HG03442 (cell line): ENCODE measurements around the gene ZNF593OS.

ENCODE experiments used
- ATAC-seq: cut with Tn5 transposase; IDR thresholded peaks from one replicate; pipeline ENCODE4 v1.9.1; 2021; ENCODE audit warnings: mild to moderate bottlenecking, moderate library complexity; ENCODE audit not compliant: unreplicated experiment

ZNF593OS gene

GRCh38 chr1:26160527-26161414 is 10.9 kb downstream of the ZNF593OS start:
- no peak for ATAC-seq

DNA sequence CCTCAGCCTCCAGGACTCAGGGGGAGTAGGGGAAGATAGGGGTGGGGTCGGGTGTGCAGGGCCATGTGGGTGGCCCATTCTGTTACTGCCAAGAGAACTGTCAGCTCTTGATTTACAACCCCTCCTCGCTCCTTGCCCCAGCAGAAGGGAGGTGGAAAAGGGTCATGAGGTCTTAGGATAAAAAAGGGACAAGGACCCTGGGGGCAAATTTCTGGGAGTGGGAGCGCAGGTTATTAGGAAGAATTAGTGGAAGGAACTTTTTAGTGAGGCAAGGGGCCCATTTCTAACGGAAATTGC is 11.9 kb downstream of the ZNF593OS start:
- ATAC-seq, result no peak

DNA sequence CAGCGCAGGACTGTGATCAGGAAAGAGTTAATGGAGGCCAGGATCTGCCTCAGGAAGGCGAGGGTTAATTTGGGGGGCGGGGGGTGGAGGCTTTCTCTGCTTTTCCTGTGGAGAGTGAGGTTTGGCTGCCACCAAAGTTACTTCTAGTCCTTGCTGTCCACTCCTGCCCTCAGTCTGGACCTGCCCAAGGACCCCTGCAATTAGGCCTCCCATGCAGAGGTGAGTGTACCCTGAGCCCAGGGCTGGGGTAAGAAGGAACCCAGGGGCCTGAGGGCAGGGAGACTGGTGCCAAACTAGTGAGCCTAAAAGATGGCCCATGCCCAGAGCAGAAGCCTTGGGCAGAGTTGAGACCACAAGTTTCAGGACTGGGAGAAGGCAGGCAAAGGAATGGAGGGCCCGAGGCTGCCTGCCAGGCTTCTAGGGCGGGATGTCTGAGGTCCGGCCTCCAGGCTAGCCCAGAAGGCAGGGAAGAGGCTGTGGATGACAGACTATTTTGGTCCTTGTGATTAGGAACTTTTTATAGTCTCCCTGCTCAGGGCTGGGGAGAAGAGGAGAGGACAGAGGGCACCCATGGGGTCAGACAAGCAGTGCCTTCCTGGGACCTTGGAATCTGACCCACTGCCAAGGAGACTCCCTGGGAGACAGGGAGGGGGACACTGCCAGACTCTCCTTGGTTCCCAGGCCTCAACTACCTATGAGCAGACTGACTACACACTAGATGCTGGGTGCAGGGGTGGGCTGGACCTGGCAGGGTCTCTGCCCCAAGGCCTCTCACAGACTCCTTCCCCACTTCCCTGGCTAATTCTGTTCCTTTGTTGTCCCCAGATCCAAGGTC is 12.5 kb downstream of the ZNF593OS start, which contains the start of gene FAM110D:
Gene FAM110D (plus strand): TSS at position 172 of the 835 bp plus-strand sequence. CDS start 2,213 bp downstream, outside the sequence.
- ATAC-seq, result no peak

GRCh38 chr1:26158271-26158907 is 13.2 kb downstream of the ZNF593OS start:
- no peak for ATAC-seq

- ATAC-seq, result no peak
These were observed 15.2 kb downstream of the ZNF593OS start for GRCh38 chr1:26156285-26157038.

DNA sequence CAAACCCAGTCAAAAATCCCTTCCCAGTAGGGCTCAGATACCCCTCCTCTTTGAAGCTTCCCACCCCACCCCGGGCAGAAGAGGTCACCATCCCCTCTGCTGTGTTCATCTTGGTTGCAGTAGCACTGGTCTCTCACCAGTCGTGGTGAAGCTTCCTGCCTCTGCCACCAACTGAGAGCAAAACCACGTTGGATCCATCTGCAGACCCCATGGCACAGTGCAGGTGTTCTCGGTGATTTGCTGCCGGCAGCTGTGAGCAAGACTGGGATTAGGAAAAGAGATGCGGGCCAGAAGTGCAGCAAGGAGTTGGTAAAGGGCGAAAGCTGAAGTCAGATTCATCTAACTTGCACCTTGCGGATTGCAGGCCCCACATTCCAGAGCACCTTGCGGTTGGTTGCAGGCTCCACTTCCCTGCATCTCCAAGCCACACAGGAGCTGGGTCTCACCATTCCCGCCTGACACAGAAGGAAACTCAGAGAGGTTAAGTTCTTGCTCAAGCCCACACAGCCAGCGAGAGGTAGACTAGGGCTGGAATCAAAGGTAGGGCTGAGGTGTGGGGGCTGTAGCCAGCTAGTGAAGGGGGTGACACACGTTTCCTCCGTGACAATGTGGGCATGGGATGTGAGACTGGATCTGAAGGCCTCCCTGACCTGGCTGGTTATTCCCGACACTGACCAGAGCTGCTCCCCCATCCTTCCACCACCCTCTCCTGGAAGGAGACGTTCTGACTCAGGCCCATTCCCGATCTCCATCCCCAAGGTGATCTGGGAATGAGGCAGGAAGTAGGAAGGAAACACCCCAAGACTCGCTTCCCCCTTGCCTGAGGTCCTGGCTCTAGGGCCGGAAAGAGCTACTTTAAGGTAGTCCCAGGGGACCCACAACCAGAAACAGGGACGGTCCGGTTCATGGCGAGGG is 16.0 kb downstream of the ZNF593OS start:
- no peak for ATAC-seq

GRCh38 chr1:26154750-26155149 is 16.9 kb downstream of the ZNF593OS start:
- ATAC-seq, result no peak

DNA sequence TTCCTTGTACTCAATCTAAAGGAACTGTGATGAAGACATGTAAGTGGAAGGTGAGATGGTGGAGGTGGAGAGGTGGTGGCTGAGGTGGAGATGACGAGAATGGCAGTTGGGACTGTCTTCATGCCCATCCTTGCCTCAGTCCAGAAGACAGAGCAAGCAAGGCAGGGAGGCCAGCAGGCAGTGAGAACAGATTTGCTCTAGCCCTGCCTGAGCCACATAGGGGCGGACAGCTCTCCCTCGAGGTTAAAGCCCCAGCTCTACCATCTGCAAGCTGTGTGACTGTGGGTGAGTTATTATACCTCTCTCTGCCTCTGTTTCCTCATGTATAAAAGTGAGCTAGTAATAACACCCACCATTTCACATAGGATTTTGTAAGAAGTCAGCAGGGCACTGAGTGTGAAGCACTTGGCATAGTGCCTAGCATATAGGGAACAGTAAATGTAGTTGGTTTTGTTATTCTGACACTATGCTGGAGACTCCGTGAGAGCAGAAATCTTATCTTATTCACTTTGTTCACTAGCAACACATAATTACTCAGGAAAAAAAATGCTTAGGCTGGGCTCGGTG is 17.6 kb downstream of the ZNF593OS start:
- no peak for ATAC-seq

- no peak for ATAC-seq
These were observed 22.7 kb downstream of the ZNF593OS start for GRCh38 chr1:26148887-26149286.

DNA sequence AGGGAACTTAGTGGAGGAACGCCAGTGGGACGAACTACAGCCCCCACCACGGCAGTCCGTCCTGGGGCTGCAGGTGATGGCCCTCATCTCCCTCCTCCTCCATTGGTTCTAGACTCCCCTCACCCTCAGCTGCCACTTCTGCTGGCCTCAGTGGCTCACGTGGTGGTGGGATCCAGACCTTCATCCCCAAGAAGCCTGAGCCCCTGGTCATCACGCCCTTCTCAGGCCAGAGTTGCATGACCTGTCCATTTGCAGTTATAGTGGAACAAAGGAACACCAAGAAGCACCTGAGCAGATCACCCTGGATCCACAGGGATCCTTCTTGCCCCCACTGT is 25.7 kb downstream of the ZNF593OS start:
- ATAC-seq, result no peak

DNA sequence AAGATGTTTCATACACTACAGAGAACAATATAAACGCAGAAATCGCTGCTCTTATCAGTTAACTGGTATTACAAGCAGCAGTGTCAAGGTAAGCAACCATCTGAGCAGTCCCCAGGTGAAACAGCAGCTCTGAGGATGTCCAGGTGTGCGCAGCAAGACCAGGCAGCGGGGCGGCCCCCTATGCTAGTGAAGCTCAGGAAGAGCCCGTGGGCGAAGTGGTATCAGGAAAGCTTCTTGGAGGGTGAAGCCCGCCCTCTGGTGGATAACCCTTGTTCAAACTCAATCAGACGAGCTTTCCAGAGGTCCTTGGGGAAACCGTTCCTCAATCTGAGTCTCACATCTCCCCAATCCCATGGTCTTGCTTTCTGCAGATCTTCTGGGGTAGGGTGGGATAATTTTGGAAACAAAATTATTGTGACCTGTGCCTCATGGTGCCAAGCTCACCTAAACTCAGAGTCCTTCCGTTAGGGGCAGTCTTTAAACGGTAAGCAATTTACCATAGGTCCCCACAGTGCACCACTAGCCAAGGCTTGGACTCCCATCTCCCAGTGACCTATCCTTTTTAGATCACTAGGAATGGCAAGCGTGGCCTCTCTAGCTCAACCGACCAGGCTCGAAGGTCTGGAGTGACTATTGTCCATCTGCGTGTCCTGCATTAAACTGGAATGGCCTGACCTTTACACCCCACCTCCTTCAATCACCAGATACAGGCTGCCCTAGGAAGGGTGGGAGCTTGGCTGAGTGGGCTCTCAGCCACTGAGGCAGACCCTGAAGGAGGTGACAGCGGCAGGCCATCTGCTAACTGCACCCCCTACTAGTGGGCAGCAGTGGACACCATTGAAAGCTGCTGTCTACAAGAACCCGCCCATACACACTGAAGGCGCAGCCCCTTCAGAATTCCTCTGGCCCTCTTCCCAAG is 26.3 kb downstream of the ZNF593OS start:
- ATAC-seq, result no peak

- ATAC-seq, result no peak
These were observed 29.5 kb downstream of the ZNF593OS start for GRCh38 chr1:26142159-26142558.

DNA sequence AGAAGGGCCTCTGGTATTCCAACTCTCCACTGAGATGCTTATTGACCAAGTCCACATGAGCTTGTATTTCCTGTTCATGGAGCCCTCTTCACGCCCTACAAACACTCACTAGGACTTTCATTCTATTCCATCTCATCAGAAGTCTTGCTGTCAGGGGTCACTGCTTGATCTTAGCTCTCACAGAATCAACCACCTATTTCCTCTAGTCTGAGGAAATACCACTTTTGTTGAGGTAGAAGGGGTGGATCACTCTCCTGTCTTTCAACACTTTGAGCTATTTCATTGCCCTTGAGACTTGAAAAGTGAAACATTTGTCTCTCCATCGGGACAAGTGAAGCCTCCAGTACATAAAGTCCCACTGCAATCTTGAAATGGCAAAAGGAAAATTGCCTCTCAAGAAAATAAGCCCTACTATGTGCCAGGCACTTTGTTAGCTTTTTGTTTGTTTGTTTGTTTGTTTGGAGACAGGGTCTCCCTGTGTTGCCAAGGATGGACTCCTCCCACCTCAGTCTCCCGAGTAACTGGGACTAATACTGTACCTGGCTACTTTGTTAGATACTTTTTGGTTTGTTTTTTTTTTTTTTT is 32.6 kb downstream of the ZNF593OS start:
- no peak for ATAC-seq

- ATAC-seq, result no peak
These were observed 37.2 kb downstream of the ZNF593OS start for GRCh38 chr1:26134466-26134865.

DNA sequence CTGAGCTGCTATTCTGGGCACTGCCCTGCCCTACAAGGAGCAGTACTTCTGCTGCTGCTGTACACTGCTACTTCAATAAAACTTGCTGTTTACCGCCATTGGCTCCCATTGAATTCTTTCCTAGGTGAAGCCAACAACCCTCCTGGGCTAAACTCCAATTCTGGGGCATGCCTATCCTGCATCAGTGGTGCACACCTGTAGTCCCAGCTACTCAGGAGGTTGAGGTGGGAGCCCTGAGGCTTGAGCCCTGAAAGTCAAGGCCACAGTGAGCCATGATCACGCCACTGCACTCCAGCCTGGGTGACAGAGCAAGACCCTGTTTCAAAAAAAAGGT is 38.8 kb downstream of the ZNF593OS start:
- ATAC-seq, result no peak

DNA sequence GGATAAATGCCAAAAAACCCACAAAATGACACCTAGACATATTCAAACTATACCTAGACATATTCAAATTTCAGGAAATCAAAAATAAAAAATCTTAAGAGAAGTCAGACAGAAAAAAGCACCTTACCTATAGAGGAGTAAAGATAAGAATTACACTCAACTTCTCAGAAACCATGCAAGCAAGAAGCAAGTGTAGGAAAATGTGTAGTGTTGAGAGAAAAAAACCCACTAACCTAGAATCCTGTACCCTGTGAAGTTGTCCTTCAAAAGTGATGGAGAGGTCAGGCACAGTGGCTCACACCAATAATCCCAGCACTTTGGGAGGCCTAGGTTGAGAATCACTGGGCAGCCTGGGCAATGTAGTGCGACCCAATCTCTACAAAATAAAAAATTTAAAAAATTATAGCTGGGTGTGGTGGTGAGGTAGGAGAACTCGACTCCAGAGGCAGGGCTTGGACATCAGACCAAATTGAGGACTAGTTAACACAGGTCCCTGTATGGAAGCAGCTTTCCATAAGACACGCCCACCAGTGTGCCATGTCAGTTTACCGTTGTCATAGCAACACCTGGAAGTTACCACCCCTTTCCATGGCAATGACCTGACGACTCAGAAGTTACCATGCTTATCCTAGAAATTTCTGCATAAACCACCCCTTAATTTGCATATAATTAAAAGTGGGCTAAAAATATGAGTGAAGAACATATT is 39.4 kb downstream of the ZNF593OS start:
- ATAC-seq, result no peak

- ATAC-seq, result no peak
These were observed 40.9 kb downstream of the ZNF593OS start for GRCh38 chr1:26130695-26131094.

- ATAC-seq, result no peak
These were observed 41.9 kb downstream of the ZNF593OS start for GRCh38 chr1:26129778-26130177.
